Measurements from ENCODE around the gene GRK4.
"Not testable (repeated sequence)": the region's sequence is repeated elsewhere in the genome, so short reads cannot be mapped to it uniquely, and the experiment has no call there.

The GRK4 gene

GRCh38 chr4:2961421-2961810 lies 2.0 kb upstream of the GRK4 start:
- no peak for DNase-seq (ENCODE audit: low spot score)

- no peak for DNase-seq (ENCODE audit: low spot score)
Measured at GRCh38 chr4:2961811-2962441, 1.4 kb upstream of the GRK4 start.

- DNase-seq (ENCODE audit: low spot score) = peak; percentile 36
Measured at GRCh38 chr4:2962614-2963174, 677 bp upstream of the GRK4 start.

- DNase-seq (ENCODE audit: low spot score) = peak; percentile 67
Measured at GRCh38 chr4:2963966-2964471, 648 bp downstream of the GRK4 start.

- no peak for DNase-seq (ENCODE audit: low spot score)
Measured at GRCh38 chr4:2964706-2965258, 1.4 kb downstream of the GRK4 start.

GRCh38 chr4:2965262-2965661 lies 1.9 kb downstream of the GRK4 start:
- no peak for DNase-seq (ENCODE audit: low spot score)

- no peak for DNase-seq (ENCODE audit: low spot score)
Measured at GRCh38 chr4:2968381-2968780, 5.0 kb downstream of the GRK4 start.

GRCh38 chr4:2971275-2971674 lies 7.9 kb downstream of the GRK4 start:
- DNase-seq (ENCODE audit: low spot score) = no peak

GRCh38 chr4:2977211-2978088 lies 14.1 kb downstream of the GRK4 start:
- peak; percentile 81 for DNase-seq (ENCODE audit: low spot score)

- DNase-seq (ENCODE audit: low spot score) = no peak
Measured at GRCh38 chr4:2981256-2981819, 18.0 kb downstream of the GRK4 start.

- no peak for DNase-seq (ENCODE audit: low spot score)
Measured at GRCh38 chr4:2982012-2982411, 18.6 kb downstream of the GRK4 start.

GRCh38 chr4:2983715-2984114 lies 20.3 kb downstream of the GRK4 start:
- not testable (repeated sequence) for DNase-seq (ENCODE audit: low spot score)

GRCh38 chr4:2991243-2991642 lies 27.9 kb downstream of the GRK4 start:
- DNase-seq (ENCODE audit: low spot score) = no peak

GRCh38 chr4:2994917-2995316 lies 31.5 kb downstream of the GRK4 start:
- DNase-seq (ENCODE audit: low spot score) = no peak

- no peak for DNase-seq (ENCODE audit: low spot score)
Measured at GRCh38 chr4:2995546-2996265, 32.3 kb downstream of the GRK4 start.

- DNase-seq (ENCODE audit: low spot score) = no peak
Measured at GRCh38 chr4:2996415-2996814, 33.0 kb downstream of the GRK4 start.

GRCh38 chr4:3007724-3008123 lies 44.4 kb downstream of the GRK4 start:
- DNase-seq (ENCODE audit: low spot score) = no peak

- peak; percentile 26 for DNase-seq (ENCODE audit: low spot score)
Measured at GRCh38 chr4:3009422-3009821, 46.1 kb downstream of the GRK4 start.

- DNase-seq (ENCODE audit: low spot score) = no peak
Measured at GRCh38 chr4:3010577-3010976, 47.2 kb downstream of the GRK4 start.

- DNase-seq (ENCODE audit: low spot score) = peak; percentile 81
Measured at GRCh38 chr4:3010998-3011397, 47.6 kb downstream of the GRK4 start.

GRCh38 chr4:3011456-3012220 lies 48.3 kb downstream of the GRK4 start:
- no peak for DNase-seq (ENCODE audit: low spot score)
